ENCODE measurements around the gene TP73. TPM values are rescaled to one million over a fixed set of nuclear protein-coding genes. Genes with fewer than 3 reads are reported as not detected.
"Not testable (repeated sequence)": the region's sequence is repeated elsewhere in the genome, so short reads cannot be mapped to it uniquely, and the experiment has no call there.

Gene TP73
- total RNA-seq, 6 experiments from 2014 or later: 0.05 to 2.3 (median 0.32) TPM

DNA sequence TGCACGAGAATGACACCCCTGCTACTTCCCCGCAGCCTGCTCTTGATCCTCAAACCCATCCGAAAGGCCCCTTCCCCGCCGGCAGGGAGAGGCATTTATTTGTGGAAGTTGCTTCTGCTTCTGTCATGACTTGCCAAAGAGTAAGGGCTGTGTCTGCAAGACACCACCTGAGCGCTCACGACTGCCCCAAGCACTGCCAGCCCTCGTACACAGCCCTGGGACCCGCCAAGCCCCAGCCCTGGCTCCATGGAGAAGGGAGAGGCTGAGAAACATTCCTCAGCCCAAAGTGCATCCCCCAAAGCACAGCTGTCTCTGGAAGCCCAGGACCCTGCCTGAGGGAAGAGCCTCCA lies 33.8 kb upstream of the TP73 start:
- intact Hi-C loops (cut with DNase I): loop anchor here (5.0 kb wide), 2 partner anchors 121 to 126 kb away; no protein-coding TSS in a partner anchor
- WGBS (ENCODE audit: insufficient coverage, low coverage, low lambda C conversion rate, missing lambda C conversion rate): no CpG with 5 or more reads among the region's 9 CpGs
- Histone ChIP-seq H3K4me3 (no peak overlapping the region), H3K4me1 (peaks cover 0 to 11% (median 0%) of the 10 kb centered on the region in 4 donors), H3K36me3 (no peaks in the 10 kb centered on the region), H3K27me3 (no peaks in the 10 kb centered on the region), H3K9me3 (no peaks in the 10 kb centered on the region), H3K27ac (no peak overlapping the region)
- TF ChIP-seq, protein P1, sequence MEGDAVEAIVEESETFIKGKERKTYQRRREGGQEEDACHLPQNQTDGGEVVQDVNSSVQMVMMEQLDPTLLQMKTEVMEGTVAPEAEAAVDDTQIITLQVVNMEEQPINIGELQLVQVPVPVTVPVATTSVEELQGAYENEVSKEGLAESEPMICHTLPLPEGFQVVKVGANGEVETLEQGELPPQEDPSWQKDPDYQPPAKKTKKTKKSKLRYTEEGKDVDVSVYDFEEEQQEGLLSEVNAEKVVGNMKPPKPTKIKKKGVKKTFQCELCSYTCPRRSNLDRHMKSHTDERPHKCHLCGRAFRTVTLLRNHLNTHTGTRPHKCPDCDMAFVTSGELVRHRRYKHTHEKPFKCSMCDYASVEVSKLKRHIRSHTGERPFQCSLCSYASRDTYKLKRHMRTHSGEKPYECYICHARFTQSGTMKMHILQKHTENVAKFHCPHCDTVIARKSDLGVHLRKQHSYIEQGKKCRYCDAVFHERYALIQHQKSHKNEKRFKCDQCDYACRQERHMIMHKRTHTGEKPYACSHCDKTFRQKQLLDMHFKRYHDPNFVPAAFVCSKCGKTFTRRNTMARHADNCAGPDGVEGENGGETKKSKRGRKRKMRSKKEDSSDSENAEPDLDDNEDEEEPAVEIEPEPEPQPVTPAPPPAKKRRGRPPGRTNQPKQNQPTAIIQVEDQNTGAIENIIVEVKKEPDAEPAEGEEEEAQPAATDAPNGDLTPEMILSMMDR (IDR thresholded peaks at IDR 0.05): no peak
- no peak for TF ChIP-seq POLR2A (IDR thresholded peaks at IDR 0.05)
- DNase-seq (no peak), ATAC-seq (no peak)

DNA sequence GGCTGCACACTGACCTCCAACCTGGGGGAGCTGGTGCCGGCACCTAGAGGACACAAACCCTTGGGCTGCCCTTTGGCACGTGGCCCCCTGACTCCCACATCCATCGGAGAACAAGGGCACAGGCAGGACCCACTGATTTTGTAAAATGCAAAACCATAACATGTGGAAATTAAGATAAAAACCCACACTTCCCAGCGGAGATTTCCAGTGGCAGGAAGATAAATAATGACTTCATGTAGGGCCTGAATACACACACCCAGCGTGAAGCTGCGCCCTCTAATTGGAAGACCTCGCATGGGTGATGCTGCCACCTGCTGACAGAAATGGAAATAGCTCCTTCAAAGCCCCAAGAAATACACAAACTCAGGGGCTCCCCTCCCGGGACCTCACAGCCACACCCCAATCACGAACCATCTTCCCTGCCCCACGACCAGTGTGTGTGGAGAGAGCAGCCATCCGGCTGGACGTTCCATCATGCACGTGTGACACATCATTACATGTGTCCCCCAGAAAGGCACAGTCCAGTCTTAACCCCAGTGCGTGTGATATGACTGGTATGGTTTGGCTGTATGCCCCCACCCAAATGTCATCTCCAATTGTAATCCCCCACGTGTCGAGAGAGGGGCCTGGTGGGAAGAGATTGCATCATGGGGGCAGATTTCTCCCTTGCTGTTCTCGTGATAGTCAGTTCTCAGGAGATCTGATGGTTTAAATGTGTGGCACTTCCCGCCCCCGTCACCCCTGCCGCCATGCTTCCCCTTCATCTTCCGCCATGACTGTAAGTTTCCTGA lies 33.2 kb upstream of the TP73 start:
- no peak for TF ChIP-seq POLR2A (IDR thresholded peaks at IDR 0.05)
- TF ChIP-seq, protein P1 (IDR thresholded peaks at IDR 0.05): peak; percentile 71 to 92 (median 87)
- intact Hi-C loops (cut with DNase I): loop anchor here (5.0 kb wide), 2 partner anchors 122 to 127 kb away; no protein-coding TSS in a partner anchor
- H3K27me3 ChIP-seq: no peaks in the 10 kb centered on the region
- peaks cover 0 to 16% (median 0%) of the 10 kb centered on the region in 4 donors for H3K4me1 ChIP-seq
- no peaks in the 10 kb centered on the region for H3K36me3 ChIP-seq
- H3K27ac ChIP-seq: no peak overlapping the region
- no peak overlapping the region for H3K4me3 ChIP-seq
- no peaks in the 10 kb centered on the region for H3K9me3 ChIP-seq
- 22% methylated on average over 19 of the region's 21 CpGs for WGBS (ENCODE audit: insufficient coverage, low coverage, low lambda C conversion rate, missing lambda C conversion rate)
- ATAC-seq (peak; percentile 83 to 93 (median 90)), DNase-seq (peak in 2 of 3 donors; percentile 59 to 72)

DNA sequence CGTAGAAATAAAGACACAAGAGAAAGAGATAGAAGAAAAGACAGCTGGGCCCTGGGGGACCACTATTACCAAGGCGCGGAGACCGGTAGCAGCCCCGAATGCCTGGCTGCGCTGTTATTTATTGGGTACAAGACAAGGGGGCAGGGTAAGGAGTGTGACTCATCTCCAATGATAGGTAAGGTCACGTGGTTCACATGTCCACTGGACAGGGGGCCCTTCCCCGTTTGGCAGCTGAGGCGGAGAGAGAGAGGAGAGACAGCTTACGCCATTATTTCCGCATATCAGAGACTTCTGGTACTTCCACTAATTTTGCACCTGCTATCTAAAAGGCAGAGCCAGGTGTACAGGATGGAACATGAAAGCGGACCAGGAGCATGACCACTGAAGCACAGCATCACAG lies 31.6 kb upstream of the TP73 start:
- ATAC-seq (no peak), DNase-seq (no peak)
- H3K4me1 ChIP-seq: peaks cover 0 to 19% (median under 1%) of the 10 kb centered on the region in 4 donors
- H3K4me3 ChIP-seq: no peak overlapping the region
- TF ChIP-seq POLR2A (IDR thresholded peaks at IDR 0.05): no peak
- TF ChIP-seq, protein P1 (IDR thresholded peaks at IDR 0.05): no peak
- no peaks in the 10 kb centered on the region for H3K9me3 ChIP-seq
- 87% methylated on average over 9 of the region's 12 CpGs for WGBS (ENCODE audit: insufficient coverage, low coverage, low lambda C conversion rate, missing lambda C conversion rate)
- H3K27ac ChIP-seq: no peak overlapping the region
- intact Hi-C loops (cut with DNase I): no loop called here
- no peaks in the 10 kb centered on the region for H3K36me3 ChIP-seq
- no peaks in the 10 kb centered on the region for H3K27me3 ChIP-seq

DNA sequence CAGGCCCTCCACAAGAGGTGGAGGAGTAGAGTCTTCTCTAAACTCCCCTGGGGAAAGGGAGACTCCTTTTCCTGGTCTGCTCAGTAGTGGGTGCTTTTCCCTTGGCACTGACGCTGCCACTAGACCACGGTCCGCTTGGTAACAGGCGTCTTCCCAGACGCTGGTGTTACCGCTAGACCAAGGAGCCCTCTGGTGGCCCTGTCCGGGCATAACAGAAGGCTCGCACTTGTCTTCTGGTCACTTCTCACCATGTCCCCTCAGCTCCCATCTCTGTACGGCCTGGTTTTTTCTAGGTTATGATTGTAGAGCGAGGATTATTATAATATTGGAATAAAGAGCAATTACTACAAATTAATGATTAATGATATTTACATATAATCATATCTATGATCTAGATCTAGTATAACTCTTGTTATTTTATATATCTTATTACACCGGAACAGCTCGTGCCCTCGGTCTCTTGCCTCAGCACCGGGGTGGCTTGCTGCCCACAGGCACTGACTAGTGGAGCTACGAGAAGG lies 31.1 kb upstream of the TP73 start:
- intact Hi-C loops (cut with DNase I); H3K4me3 ChIP-seq; DNase-seq; H3K27me3 ChIP-seq; H3K27ac ChIP-seq; H3K36me3 ChIP-seq; H3K9me3 ChIP-seq; ATAC-seq: not testable (repeated sequence)
- 22% methylated on average over 13 of the region's 15 CpGs for WGBS (ENCODE audit: insufficient coverage, low coverage, low lambda C conversion rate, missing lambda C conversion rate)
- TF ChIP-seq, protein P1 (IDR thresholded peaks at IDR 0.05): peak in 3 of 4 donors; percentile 34 to 61 (median 54)
- H3K4me1 ChIP-seq: peaks cover 0 to 25% (median 3%) of the 10 kb centered on the region in 4 donors

DNA sequence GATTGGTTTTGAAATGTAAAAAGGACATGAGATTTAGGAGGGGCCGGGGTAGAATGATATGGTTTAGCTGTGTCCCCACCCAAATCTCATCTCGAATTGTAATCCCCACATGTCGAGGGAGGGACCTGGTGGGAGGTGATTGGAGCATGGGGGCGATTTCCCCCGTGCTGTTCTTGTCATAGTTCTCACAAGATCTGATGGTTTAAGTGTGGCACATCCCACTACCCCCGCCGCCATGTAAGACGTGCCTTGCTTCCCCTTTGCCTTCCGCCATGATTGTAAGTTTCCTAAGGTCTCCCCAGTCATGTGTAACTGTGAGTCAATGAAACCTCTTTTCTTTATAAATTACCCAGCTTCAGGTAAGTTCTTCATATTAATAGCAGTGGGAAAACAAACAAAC lies 30.2 kb upstream of the TP73 start:
- ATAC-seq; H3K27me3 ChIP-seq; intact Hi-C loops (cut with DNase I); H3K36me3 ChIP-seq; H3K27ac ChIP-seq; H3K4me3 ChIP-seq; DNase-seq; H3K9me3 ChIP-seq: not testable (repeated sequence)
- 73% methylated on average over 7 of the region's 9 CpGs for WGBS (ENCODE audit: insufficient coverage, low coverage, low lambda C conversion rate, missing lambda C conversion rate)
- peaks cover 0 to 28% (median 5%) of the 10 kb centered on the region in 4 donors for H3K4me1 ChIP-seq

All from right lobe of liver (tissue), 6 donors.